Tibial nerve (tissue), 4 donors: ENCODE results near the gene SUOX. TPM values are rescaled to one million over a fixed set of nuclear protein-coding genes. Genes with fewer than 3 reads are reported as not detected.

Source experiments
- total RNA-seq, 4 donors: library from RNA; depleted of rRNA; stranded (reverse); fragments of >200 nt; gene quantifications; one replicate each; pipeline ENCODE4 v1.1.0, GENCODE V29; 2016

The SUOX gene
- total RNA-seq, 4 donors from 2014 or later = 20.4 to 39.1 (median 28.1) TPM

Other genes starting within 250 kb of the SUOX start
- gene SARNP, start 179.6 kb upstream of the SUOX start, total RNA-seq = 10 to 100 TPM; 33.3 to 62.8 (median 52.8) TPM
- gene ORMDL2, start 179.2 kb upstream of the SUOX start, total RNA-seq = 10 to 100 TPM; 12.9 to 18.6 (median 14.5) TPM
- 10 to 100 TPM; 34.5 to 51.2 (median 40.9) TPM for gene DNAJC14, start 167.7 kb upstream of the SUOX start, total RNA-seq
- gene MMP19, start 154.3 kb upstream of the SUOX start, total RNA-seq = 10 to 100 TPM in 1 of 4 donors, 1 to 10 TPM in 3; 3.1 to 35.1 (median 5.6) TPM
- 10 to 100 TPM; 25.3 to 53.4 (median 39.9) TPM for gene PYM1, start 69.4 kb upstream of the SUOX start, total RNA-seq
- gene DGKA, start 66.1 kb upstream of the SUOX start, total RNA-seq = 100 to 1,000 TPM in 1 of 4 donors, 10 to 100 TPM in 3; 24.9 to 544 (median 34.3) TPM
- 1 to 10 TPM in 1 of 4 donors, under 1 TPM in 1, not detected in 2; 0.87 to 1.6 TPM for gene PMEL, start 31.2 kb upstream of the SUOX start, total RNA-seq
- 10 to 100 TPM; 10.3 to 22.2 (median 13.8) TPM for gene CDK2, start 30.4 kb upstream of the SUOX start, total RNA-seq
- 100 to 1,000 TPM in 1 of 4 donors, 10 to 100 TPM in 3; 71.7 to 111 (median 83.0) TPM for gene RAB5B, start 23.2 kb upstream of the SUOX start, total RNA-seq
- 1 to 10 TPM; 3.8 to 9.6 (median 6.4) TPM for gene IKZF4, start 23.8 kb downstream of the SUOX start, total RNA-seq
- gene RPS26, start 44.6 kb downstream of the SUOX start, total RNA-seq = 1,000 to 10,000 TPM in 2 of 4 donors, 100 to 1,000 TPM in 2; 308 to 1,324 (median 859) TPM
- 100 to 1,000 TPM in 2 of 4 donors, 10 to 100 TPM in 2; 90.6 to 165 (median 99.8) TPM for gene ERBB3, start 82.9 kb downstream of the SUOX start, total RNA-seq
- gene PA2G4, start 107.3 kb downstream of the SUOX start, total RNA-seq = 100 to 1,000 TPM in 1 of 4 donors, 10 to 100 TPM in 3; 79.6 to 104 (median 93.5) TPM
- gene RPL41, start 119.4 kb downstream of the SUOX start, total RNA-seq = 1,000 to 10,000 TPM; 2,638 to 4,802 (median 2,805) TPM
- gene ZC3H10, start 121.0 kb downstream of the SUOX start, total RNA-seq = 1 to 10 TPM; 2.9 to 5.1 (median 4.8) TPM
- gene ESYT1, start 131.0 kb downstream of the SUOX start, total RNA-seq = 100 to 1,000 TPM in 3 of 4 donors, 10 to 100 TPM in 1; 91.2 to 235 (median 210) TPM
- gene MYL6B, start 155.3 kb downstream of the SUOX start, total RNA-seq = 10 to 100 TPM; 43.5 to 80.4 (median 59.1) TPM
- 1,000 to 10,000 TPM; 1,194 to 1,879 (median 1,515) TPM for gene MYL6, start 161.1 kb downstream of the SUOX start, total RNA-seq
- 100 to 1,000 TPM; 104 to 139 (median 117) TPM for gene SMARCC2, start 192.2 kb downstream of the SUOX start, total RNA-seq
- 10 to 100 TPM; 50.0 to 81.6 (median 62.0) TPM for gene RNF41, start 224.6 kb downstream of the SUOX start, total RNA-seq
- 10 to 100 TPM; 15.1 to 41.7 (median 24.6) TPM for gene NABP2, start 227.1 kb downstream of the SUOX start, total RNA-seq
- 1 to 10 TPM in 1 of 4 donors, not detected in 3; 1.5 TPM for gene SLC39A5, start 232.8 kb downstream of the SUOX start, total RNA-seq